Pancreas (tissue), 10 donors: Measurements from ENCODE around the gene ZDHHC17. TPM values are rescaled to one million over a fixed set of nuclear protein-coding genes. Genes with fewer than 3 reads are reported as not detected.

Experiments used
- ATAC-seq, 4 donors: fragments of 200-7000 bp; cut with Tn5 transposase; one replicate each; pipeline versions ENCODE4 v1.8.0 to v1.9.1; 2020; ENCODE audit warnings: mild to moderate bottlenecking in 4 of 4, moderate library complexity in 4 of 4
- DNase-seq, 6 donors: peaks; one replicate each; pipeline ENCODE4 v3.0.0-alpha.2; 2020
- FAIRE-seq: peaks from 2 replicates; lab custom pipeline; 2012; peaks lifted over from hg19 to GRCh38; lab: Jason Lieb, UNC
- H3K27ac ChIP-seq, 4 donors: fragments of 200-600 bp; sonication (generic); 1 replicate in 3 of 4; 2 replicates in 1 of 4; pipeline versions ENCODE4 v1.5.0 to v1.8.0; 2020
- H3K27me3 ChIP-seq, 4 donors: fragments of 200-600 bp; one replicate each; pipeline ENCODE4 v1.8.0; 2021
- H3K36me3 ChIP-seq, 3 donors: fragments of 200-600 bp; sonication (generic) in 1 of 3; one replicate each; pipeline versions ENCODE4 v1.5.0 to v1.8.0; 2020 to 2021
- H3K4me1 ChIP-seq, 3 donors: fragments of 200-600 bp; one replicate each; pipeline ENCODE4 v1.8.0; 2021
- H3K4me3 ChIP-seq, 4 donors: fragments of 200-600 bp; sonication (generic) in 2 of 4; one replicate each; pipeline versions ENCODE4 v1.5.0 to v1.8.0; 2020 to 2021
- H3K9me3 ChIP-seq, 4 donors: fragments of 200-600 bp; one replicate each; pipeline ENCODE4 v1.8.0; 2021
- WGBS, 2 donors: extraction: QIAGEN DNeasy Blood & Tissue Kit; methylation state at CpG; one replicate each; pipeline ENCODE4 v1.1.7; 2013; 5-methylcytosine and 5-hydroxymethylcytosine counted together
- intact Hi-C, 3 donors: fragments of 100-400 bp; cut with DNase I; formaldehyde crosslinking; loops; one replicate each; pipeline versions ENCODE4 v1.11.1 to v1.14.2; 2022
- polyA plus RNA-seq, 2 donors: library from polyadenylated mRNA; stranded (reverse); fragments of 200-250 nt; gene quantifications; one replicate each; pipeline ENCODE4 v1.2.3, GENCODE V29; 2013
- total RNA-seq, 6 donors: library from RNA; stranded (reverse); fragmentation: NEBNext Ultra II Directional in 4 of 6; extraction: Animal tissue kit (Norgen Biotek cat#: 25700) in 4 of 6; gene quantifications; one replicate each; pipeline versions ENCODE4 v1.2.1 to v1.2.4, GENCODE V29; 2021 to 2023
- TF ChIP-seq, protein P1 (sequence below), 4 donors: fragments of 200-600 bp; sonication (generic) in 3 of 4; IDR thresholded peaks; one replicate each; pipeline versions ENCODE4 v1.5.0 to v1.8.0; 2021; ENCODE audit warnings: antibody characterized with exemption in 4 of 4
- donor health status: healthy with polysubstance abuse.
- donor health status: DM: no; HTN: no; CAD: no; lungs with moderate emphysema.
- donor health status: DM: no; HTN: no; CAD: no.
- donor health status: control.
- donor health status: control.
- donor health status: Bipolar disorder and iron deficiency.
- donor health status: DM: yes; HTN: yes; CAD: no.
- donor health status: DM: no; HTN: no; CAD: no.
- donor health status: DM: no; HTN: no; CAD: no.
- donor health status: DM: yes; HTN: yes; CAD: no.

Gene ZDHHC17
- total and polyA plus RNA-seq, 8 donors: 9.5 to 24.3 (median 14.4) TPM

DNA sequence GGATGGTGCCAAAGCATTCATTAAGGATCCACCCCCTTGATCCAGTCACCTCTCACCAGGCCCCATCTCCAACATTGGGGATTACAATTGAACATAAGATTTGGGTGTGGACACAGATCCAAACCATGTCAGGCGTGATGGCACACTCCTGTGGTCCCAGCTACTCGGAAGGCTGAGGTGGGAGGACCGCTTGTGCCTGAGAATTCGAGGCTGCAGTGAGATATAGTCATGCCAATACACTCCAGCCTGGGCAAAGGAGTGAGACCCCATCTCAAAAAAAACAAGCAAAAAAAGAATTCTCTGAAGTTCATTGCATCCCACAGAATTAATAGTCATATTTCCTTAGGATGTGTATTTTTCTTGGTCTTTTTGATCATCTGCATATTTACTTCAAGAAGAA lies 34.9 kb downstream of the ZDHHC17 start:
- H3K27ac ChIP-seq: no peak overlapping the region
- TF ChIP-seq, protein P1, sequence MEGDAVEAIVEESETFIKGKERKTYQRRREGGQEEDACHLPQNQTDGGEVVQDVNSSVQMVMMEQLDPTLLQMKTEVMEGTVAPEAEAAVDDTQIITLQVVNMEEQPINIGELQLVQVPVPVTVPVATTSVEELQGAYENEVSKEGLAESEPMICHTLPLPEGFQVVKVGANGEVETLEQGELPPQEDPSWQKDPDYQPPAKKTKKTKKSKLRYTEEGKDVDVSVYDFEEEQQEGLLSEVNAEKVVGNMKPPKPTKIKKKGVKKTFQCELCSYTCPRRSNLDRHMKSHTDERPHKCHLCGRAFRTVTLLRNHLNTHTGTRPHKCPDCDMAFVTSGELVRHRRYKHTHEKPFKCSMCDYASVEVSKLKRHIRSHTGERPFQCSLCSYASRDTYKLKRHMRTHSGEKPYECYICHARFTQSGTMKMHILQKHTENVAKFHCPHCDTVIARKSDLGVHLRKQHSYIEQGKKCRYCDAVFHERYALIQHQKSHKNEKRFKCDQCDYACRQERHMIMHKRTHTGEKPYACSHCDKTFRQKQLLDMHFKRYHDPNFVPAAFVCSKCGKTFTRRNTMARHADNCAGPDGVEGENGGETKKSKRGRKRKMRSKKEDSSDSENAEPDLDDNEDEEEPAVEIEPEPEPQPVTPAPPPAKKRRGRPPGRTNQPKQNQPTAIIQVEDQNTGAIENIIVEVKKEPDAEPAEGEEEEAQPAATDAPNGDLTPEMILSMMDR (IDR thresholded peaks at IDR 0.05): no peak
- ATAC-seq (no peak), DNase-seq (no peak), FAIRE-seq (no peak)
- peaks cover 0 to 13% (median 3%) of the 10 kb centered on the region in 3 donors for H3K4me1 ChIP-seq
- no peaks in the 10 kb centered on the region for H3K9me3 ChIP-seq
- no peak overlapping the region for H3K4me3 ChIP-seq
- intact Hi-C loops: no loop called here
- WGBS, 2 donors: 97 to 99% methylated on average over 4 of the region's 4 CpGs
- H3K36me3 ChIP-seq: no peaks in the 10 kb centered on the region
- no peaks in the 10 kb centered on the region for H3K27me3 ChIP-seq

DNA sequence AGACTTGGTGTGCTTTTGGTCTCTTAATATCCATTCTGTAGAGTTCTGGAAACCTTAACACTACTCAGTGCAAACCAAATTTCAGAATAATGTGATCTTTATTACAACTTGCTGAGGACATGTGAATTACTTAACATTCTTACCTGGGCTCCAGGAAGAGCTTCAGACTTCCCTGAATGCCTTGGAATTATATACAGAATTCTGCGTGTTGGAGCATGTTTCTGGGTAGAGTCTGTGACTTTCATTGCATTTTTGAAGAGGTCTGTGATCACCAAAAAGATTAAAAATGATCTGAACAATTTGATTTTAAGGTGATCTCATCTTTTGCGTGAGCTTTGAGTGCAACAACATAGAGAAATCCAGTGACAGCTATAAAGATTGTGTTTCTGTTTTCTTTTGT lies 35.4 kb downstream of the ZDHHC17 start:
- Histone ChIP-seq H3K4me1 (peaks cover 0 to 13% (median 3%) of the 10 kb centered on the region in 3 donors), H3K27ac (no peak overlapping the region), H3K4me3 (no peak overlapping the region), H3K9me3 (no peaks in the 10 kb centered on the region), H3K36me3 (no peaks in the 10 kb centered on the region), H3K27me3 (no peaks in the 10 kb centered on the region)
- WGBS, 2 donors: 53 to 64% methylated on average over 2 of the region's 2 CpGs
- intact Hi-C loops: no loop called here
- DNase-seq (no peak), ATAC-seq (no peak), FAIRE-seq (no peak)
- TF ChIP-seq, protein P1 (IDR thresholded peaks at IDR 0.05): no peak

DNA sequence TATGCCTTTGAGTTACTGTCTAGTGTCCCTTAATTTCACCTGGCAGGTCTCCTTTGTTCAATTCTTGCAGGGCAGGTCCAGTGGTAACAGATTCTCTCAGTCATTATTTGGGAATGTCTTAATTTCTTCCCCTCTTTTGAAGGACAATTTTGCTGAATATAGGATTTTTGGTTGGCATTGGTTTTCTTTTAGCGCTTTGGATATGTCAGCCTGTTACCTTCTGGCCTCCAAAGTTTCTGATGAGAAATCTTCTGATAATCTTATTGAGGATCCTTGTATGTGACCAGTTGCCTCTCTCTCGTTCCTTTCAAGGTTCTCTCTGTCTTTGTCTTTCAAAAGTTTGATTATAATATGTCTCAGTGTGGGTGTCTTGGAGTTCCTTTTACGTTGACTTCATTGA lies 38.1 kb downstream of the ZDHHC17 start:
- Histone ChIP-seq H3K4me1 (peaks cover 0 to 13% (median 3%) of the 10 kb centered on the region in 3 donors), H3K4me3 (no peak overlapping the region), H3K27ac (no peak overlapping the region), H3K27me3 (no peaks in the 10 kb centered on the region), H3K9me3 (no peaks in the 10 kb centered on the region), H3K36me3 (peaks cover 0 to 17% (median 10%) of the 10 kb centered on the region in 3 donors)
- ATAC-seq: no peak
- DNase-seq: no peak
- 98 to 99% methylated on average over 3 of the region's 3 CpGs for WGBS, 2 donors
- intact Hi-C loops: no loop called here
- no peak for FAIRE-seq
- TF ChIP-seq, protein P1 (IDR thresholded peaks at IDR 0.05): no peak

DNA sequence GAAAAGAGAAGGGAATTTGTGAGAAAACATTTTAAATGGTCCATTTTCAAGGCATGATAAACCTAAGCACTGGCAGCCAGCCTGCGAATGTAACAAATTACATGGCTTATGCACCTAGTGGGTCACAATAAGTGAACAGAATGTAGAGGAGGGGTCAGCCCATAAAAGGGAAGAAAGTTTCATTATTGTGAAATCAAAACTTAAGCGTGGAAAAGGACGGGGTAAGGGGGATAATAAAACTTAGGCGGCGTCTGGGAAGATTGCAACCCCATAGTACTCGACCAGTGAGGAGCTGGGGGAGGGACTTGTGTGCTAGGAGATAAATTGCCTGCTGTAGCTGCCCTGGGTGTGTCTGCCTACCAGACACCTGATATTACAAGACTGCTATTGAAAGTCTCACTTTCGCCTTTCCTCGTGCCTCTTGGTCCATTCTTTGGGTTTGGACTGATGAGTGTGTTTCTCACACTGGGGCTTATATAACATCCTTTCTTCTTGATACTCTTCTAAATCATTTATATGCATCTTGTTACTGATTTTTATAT lies 40.6 kb downstream of the ZDHHC17 start:
- Histone ChIP-seq H3K4me3 (no peak overlapping the region), H3K4me1 (peaks cover 0 to 8% (median under 1%) of the 10 kb centered on the region in 3 donors), H3K9me3 (no peaks in the 10 kb centered on the region), H3K36me3 (peaks cover 0 to 21% (median 13%) of the 10 kb centered on the region in 3 donors), H3K27me3 (no peaks in the 10 kb centered on the region), H3K27ac (no peak overlapping the region)
- intact Hi-C loops: no loop called here
- no peak for FAIRE-seq
- ATAC-seq: no peak
- DNase-seq: no peak
- TF ChIP-seq, protein P1 (IDR thresholded peaks at IDR 0.05): no peak
- 96 to 97% methylated on average over 8 of the region's 8 CpGs for WGBS, 2 donors

DNA sequence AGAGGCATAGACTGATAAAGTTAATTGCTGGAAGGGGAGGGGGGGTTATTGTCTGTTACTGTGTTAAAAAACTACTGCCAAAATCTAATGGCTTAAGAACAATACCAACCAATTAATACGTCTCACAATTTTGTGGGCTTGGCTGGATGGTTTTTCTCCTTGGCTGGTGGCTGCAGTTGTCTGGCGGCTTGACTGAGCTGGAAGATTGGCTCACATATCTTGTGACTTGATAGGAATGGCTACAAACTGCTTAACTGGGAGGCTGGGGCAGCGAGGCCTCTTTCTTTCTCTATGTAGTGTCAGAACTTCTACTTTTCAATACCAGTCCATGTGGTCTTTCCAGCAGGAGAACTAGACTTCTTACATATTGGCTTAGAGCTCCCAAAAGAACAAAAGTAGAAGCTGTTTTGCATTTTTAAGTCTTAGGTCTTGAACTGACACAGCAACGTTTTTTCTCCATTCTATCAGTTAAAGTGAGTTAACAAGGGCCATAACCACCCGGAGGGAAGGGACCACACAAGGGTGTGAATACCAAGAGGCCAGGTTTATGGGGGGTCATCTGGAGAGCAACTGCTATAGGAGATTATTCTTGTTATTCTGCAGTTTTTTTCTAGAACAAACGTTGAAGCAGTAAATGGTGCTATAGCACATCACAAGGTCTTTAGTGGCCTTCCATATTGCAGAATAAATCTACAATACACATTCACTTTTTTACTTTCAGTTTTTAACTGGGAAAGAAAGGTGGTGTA lies 46.9 kb downstream of the ZDHHC17 start:
- ATAC-seq (no peak), FAIRE-seq (no peak), DNase-seq (no peak)
- intact Hi-C loops: no loop called here
- WGBS, 2 donors: 73 to 83% methylated on average over 6 of the region's 6 CpGs
- H3K9me3 ChIP-seq: no peaks in the 10 kb centered on the region
- no peaks in the 10 kb centered on the region for H3K4me1 ChIP-seq
- H3K27ac ChIP-seq: no peak overlapping the region
- H3K4me3 ChIP-seq: no peak overlapping the region
- no peaks in the 10 kb centered on the region for H3K27me3 ChIP-seq
- peaks cover 1 to 23% (median 8%) of the 10 kb centered on the region in 3 donors for H3K36me3 ChIP-seq
- TF ChIP-seq, protein P1 (IDR thresholded peaks at IDR 0.05): no peak
